GM19035 (cell line): ENCODE measurements around the gene HIVEP1.

Experiments used
- ATAC-seq: cut with Tn5 transposase; IDR thresholded peaks from one replicate; pipeline ENCODE4 v1.9.1; 2021; ENCODE audit not compliant: unreplicated experiment

Gene HIVEP1

DNA sequence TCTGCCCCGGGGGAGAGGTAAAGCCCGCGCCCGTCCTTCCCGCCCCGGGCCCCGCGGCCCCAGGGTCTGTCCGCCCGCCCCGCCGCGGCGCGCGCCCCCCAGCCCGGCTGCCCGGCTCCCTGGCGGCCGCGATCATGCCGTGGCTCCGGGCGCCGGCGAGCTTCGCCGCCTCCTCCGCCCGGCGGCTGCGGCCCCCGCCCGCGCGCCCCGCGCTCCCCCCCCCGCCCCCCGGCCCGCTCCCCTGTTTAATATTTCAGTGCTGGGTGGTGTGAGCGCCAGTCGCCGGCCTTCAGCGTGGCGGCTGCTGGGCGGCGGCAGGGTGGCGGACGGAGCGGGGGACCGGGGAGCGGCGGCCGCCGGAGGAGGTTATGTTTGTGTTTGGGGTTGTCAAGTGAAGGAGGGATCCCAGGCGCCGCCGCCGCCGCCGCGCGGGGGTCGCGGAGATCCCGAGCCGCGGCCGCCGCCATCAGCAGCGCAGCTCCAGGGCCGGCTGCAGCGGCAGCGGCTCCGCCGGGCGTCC, at the start of gene HIVEP1:
TSS of gene HIVEP1 (plus strand) at position 275 of the 520 bp plus-strand sequence. CDS start 3,317 bp downstream, outside the sequence.
- no peak for ATAC-seq

DNA sequence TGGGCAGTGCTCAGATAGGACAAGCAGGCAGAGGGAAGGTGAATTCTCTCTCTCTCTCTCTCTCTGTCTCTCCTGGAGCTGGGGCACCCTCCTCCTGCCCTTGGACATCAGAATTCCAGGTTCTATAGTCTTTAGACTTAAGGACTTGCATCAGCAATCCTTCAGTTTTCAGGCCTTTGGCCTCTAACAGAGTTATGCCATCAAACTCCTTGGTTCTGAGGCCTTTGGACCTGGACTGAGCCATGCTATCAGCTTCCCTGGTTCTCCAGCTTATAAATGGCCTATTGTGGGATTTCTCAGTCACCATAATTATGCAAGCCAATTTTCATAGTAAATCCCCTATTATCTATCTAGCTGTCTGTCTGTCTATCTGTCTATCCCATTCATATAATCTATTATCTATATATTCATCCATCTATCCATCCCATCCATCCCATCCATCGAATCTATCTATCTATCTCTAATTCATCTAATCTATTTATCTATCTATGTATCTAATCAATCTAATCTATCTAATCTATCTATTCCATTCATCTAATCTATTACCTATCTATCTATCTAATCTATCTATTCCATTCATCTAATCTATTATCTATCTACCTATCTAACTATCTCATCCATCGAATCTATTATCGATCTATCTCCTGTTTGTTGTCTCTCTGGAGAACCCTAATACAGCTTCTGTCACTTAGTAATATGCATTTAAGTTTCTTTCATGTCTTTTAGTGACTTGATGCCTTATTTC, 48.2 kb upstream of the HIVEP1 start:
- no peak for ATAC-seq

DNA sequence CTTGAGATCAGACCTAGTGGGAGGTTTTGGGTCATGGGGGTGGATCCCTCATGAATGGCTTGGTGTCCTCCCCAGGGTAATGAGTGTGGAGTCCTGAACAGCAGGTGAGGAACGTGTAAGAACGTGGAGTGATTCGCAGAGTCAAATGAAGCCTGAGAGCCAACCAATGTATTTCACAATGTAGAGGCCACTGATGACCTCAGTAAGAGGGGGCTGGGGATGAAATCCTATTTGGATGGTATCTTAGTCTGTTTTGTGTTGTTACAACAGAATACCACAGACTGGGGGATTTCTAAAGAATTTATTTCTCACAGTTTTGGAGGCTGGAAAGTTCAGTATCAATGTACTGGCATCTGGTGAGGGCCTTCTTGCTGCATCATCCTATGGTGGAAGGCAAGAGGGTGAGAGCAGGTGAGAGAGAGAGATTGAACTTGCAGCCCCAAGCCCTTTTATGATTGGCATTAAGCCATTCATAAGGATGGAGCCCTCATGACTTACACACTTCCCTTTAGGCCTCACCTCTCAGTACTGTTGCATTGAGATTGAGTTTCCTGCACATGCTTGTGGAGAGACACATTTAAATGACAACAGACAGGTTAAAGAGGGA, 47.3 kb upstream of the HIVEP1 start:
- no peak for ATAC-seq

DNA sequence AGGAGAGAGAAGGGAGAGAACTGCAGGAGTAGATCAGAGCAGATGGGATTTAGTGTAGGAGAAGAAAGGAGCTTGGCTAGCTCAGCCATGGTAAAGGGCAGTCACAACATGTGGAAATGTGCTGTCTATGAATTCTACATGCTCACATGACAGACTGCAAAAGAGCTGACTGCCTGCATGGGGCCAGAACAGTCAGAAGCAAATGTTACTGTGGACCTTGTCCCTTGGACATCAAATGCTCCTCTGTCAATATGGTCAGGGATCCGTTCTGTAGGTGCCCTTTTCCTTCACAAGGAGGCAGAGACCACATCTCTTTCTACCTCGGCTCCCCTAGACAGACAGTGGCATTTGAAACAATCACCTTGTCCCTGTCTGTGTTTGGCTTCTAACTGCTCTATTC, 46.6 kb upstream of the HIVEP1 start:
- no peak for ATAC-seq

DNA sequence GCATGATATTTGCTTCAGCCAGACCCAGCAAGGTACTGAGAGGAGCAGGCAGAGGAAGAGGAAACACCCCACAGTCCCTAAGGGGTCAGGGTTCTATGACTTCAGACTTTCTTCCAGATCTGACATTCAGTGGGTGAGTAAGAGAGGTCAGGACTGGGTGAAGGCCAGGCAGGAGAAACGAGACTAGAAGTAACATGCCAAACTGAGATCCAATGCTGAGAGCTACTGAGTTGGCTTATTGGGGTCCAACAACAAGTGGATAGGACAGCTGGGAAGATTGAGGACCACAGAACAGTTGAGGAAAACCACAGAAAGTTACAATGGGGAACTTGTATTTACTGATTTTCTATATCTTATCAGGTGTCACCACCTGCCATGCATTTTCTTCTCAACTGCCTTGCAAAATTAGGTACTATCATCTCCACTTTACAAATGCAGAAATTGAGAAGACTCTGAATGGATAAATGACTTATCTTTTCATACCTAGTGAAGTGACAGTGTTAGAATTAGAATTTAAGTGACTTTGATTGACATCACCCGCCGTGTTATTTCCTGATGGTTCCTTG, 43.8 kb upstream of the HIVEP1 start:
- ATAC-seq: no peak

DNA sequence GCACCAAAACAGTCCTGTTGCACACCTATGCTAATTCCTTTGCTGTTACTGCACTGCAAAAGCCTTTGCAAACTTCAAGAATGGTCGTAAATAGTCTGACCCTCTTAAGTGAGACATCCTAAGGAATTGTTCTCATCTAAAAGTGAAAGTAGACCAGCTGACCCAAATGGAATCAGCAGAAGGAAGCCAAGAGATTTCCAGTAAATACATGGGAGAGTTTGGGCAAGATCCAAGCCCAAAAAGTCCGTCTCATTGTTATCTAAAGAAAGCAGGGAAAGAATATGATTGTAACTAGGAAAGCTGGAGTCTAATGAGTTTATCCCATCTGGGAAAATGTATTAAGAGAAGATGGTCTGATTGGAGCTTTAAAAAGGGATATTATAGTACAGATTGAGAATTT, 43.0 kb upstream of the HIVEP1 start:
- no peak for ATAC-seq

DNA sequence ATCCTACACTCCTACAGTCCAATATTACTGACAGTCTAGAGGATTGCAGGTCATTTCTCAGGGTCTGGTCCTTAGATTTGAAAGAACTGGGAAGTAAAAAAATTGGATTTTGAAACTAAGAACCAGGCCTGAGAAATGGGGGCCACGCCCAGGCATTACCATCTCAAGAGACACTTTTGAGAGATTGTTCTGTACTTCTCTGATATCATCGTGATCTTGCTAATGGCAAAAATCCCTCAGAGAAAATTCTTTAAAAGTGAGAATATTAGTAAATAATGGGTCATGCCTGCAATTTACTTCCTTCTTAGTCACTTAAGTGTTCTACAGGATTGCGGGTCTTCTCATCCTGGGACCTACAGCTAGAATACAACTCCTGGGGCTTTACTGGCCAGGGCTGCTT, 42.0 kb upstream of the HIVEP1 start:
- ATAC-seq: no peak

DNA sequence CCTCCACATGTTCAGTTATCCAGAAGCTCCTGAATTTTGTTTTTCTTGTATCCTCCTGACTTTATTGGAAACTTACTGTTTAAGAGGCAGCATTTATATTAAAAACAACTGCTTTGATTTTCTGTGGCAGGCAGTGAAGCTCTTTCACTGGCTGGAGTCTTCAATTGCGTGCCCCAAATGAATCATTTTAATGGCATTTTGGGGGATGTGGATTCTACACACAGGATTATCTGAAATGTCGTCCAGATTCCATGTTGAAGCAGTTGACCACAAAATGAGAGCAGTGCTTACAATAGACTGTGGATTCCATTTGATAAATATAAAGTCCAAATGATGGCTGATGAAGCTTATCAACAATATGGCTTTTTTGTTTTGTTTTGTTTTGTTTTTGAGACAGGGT, 41.0 kb upstream of the HIVEP1 start:
- no peak for ATAC-seq

DNA sequence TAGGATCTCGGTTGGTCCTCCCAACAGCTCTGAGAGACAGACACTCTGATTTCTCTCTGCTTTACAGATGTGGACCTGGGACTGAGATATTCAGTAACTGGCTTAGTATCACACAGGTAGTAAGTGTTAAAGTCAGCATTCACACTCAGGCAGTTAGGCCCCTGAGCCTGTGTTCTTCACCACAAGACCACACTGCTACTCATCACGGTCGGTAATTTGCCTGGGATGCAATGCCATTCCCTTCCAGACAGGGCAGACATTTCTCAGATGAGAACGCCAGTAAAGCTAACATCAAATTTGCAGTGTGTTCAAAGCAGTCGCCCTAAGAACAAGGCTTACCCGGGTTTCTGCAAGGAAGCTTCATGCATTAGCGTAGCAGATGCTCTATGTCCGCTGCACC, 39.8 kb upstream of the HIVEP1 start:
- ATAC-seq: no peak

DNA sequence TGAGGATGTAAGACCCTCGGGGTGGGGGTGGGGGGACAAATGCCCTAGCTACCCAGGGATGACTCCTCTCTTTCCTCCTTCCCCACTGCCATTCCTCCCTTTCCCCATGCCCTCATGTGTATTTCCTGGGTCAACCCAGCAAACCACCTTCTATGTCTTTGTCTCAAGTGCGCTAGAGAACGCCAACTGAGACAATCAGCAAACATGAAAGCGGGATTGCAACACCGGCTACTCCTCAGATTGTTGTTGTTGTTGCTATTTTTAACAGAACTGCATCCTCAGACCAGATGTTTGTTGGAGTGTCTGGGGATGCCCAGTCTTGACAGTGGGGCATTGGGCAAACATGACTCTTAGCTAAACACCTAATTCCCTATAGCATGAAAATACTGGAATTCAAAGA, 39.3 kb upstream of the HIVEP1 start:
- no peak for ATAC-seq

DNA sequence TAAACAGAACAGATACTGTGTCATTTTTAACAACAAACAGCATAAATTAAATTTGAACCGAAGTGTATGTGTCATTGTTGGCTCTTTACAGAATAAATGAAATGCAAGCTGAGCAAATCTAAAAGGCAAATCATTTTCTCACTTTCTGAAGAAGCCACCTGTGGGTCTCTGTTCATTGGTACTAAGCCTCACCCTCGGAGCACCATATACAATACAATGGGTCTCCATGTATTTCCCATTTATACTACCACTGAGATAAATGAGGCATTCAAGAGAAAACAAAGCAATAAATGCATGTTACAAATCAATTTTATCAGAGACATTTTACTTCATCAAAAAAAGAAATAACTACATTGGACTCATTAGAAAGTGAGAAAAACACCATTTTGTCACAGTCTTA, 38.9 kb upstream of the HIVEP1 start:
- ATAC-seq: no peak

DNA sequence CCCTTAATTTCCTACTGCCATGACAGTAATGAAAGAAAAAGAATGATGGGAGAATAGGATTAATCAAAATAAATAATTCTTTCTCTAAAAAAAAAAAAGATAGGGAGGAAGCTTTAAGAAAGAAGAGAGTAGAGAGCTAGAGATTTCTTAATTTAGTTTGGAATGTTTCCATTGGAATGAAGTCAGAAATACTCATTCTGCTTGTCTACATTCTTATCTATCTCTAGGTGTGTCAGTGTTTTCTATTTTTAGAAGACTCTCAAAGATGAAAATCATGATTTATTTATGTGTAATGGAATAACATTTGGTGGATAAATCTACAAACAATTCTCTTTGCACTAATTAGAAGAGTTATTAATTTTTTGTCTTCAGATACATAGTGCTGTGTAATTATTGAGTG, 38.0 kb upstream of the HIVEP1 start:
- no peak for ATAC-seq

DNA sequence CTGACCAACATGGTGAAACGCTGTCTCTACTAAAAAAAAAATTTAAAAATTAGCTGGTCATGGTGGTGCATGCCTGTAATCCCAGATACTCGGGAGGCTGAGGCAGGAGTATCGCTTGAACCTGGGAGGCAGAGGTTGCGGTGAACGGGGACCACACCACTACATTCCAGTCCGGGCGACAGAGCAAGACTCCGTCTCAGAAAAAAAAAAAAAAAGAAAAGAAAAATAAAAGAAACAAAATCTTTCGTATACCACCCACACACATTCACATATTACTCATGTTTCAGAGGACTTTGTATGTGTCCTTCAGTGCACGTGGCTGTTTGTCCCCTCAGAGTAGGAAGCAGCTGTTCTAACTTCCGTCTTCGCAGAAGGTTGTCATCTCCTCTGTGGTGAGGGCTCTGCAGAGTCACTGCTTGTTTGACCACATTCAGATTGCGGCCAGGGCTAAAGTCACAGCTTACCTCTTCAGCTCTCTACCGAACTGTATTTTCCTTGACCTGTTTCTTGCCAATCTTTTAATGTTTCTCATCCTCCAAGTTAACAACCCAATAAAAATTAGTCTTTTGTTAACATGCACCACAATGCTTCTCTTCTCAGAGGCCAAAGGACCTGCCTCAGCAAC, 36.6 kb upstream of the HIVEP1 start:
- peak; percentile 93 for ATAC-seq

DNA sequence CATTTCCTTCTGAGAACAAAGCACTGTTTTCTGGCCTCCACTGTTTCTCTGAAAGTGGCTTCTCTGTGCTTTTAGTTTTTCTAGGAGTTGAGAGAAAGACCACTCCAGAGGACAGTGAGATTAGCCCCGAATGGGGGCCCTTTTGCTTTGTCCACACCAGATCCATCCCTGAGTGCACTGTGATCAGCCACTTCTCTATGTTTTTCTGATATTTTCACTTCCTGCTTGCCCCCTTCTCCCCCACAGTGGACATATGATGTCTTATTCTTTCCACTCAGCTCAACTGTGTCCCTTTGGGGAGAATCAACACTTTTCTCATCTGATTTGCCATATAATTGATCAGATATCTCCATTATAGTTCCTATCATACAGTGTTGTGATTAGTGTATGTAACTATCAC, 35.6 kb upstream of the HIVEP1 start:
- ATAC-seq: no peak

DNA sequence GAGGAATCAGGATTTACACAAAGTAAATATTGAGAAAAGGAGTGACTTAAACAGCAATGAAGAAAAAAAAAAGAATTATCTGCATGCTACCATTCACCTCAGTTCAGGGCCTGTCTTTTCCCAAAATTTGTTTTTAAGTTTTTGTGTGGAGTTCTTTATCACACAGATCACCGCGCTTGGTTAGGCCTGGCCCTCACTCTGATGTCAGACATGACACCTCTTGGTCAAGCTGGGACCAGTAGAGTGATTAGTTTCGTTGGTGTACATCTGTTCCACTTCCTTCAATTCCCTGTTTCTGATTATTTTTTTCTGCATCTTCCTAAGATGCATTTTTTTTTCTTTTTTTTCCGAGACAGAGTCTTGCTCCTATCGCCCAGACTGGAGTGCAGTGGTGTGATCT, 34.9 kb upstream of the HIVEP1 start:
- ATAC-seq: no peak

DNA sequence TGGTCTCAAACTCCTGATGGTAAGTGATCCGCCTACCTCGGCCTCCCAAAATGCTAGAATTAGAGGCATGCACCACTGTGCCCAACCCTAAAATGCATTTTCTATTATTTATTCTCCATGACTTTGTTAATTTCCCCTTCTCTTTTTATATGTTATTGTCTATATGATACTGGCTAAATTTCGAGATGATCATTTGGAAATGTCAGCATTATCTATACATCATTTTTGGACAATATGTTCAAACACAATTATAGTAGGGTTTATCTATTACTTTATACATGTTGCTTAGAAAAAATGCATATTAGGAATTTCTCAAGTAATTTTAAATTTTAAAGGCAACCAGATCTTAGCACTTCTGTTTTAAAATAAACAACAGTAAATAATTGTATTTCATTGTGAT, 34.4 kb upstream of the HIVEP1 start:
- ATAC-seq: no peak

DNA sequence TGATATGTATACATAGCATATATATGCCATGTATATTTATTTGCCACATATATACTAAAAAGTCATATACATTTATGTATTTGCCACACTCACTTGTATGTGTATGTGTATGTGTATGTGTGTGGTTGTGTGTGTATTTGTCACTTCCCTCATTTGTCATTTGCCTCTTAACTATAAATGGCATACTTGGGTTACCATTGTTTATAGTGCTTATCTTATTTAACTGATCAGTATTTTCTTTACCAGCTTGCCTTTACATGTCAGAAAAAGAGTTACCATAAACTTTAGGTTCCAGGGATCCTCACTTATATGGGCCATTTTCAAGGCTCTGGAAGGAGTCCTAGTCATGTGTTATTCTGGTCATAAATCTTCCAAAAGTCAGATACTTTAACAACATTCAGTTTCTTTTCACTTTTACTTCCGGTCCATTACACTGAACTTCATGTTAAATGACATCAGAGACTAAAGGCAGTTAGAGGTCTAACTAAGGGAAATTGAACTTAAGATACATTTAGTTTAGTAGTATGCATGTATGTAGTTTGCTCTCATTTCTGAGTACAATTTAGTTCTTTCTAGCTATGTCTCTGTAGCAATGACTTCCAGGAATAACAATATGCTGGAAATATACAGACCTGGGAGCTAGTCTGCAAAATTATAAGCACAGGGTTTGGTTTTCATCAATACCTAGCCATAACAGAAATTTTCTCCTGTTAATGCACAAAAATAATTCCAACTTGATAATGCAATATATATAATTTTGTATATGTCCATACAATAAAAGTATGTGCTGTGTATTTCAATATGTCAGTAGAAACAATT, 33.7 kb upstream of the HIVEP1 start:
- peak; percentile 52 for ATAC-seq

DNA sequence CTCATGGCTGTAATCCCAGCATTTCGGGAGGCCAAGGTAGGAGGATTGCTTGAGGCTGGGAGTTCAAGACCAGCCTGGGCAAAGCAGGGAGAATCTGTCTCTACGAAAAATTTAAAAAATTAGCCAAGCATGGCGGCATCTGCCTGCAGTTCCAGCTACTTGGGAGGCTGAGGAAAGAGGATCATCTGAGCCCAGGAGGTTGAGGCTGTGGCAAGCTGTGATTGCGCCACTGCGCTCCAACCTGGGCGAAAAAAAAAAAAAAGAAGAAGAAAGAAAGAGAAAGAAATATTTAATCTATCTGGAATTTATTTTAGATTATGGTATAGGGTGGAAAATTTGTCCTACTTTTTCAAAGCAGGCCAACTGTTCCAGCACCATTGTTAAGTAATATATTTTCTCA, 32.2 kb upstream of the HIVEP1 start:
- no peak for ATAC-seq

DNA sequence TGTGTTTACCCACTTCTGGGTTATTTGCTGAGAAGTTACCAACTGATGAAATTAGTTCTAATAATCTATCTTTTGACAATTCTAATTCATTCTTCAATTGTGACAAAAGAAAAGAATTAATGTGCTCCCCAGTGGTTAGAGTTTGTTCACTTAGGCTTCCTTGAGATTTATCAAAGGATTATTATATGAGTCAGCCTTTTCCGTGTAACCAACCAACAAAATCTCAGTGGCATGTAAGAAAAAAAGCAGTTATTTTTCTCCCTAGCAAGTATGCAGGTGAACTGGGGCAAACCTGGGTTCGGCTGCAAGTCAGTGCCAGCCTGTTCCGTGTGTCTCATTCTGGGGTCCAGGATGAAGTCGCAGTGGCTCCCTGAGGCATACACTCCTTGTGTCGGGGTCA, 28.8 kb upstream of the HIVEP1 start:
- ATAC-seq: no peak

DNA sequence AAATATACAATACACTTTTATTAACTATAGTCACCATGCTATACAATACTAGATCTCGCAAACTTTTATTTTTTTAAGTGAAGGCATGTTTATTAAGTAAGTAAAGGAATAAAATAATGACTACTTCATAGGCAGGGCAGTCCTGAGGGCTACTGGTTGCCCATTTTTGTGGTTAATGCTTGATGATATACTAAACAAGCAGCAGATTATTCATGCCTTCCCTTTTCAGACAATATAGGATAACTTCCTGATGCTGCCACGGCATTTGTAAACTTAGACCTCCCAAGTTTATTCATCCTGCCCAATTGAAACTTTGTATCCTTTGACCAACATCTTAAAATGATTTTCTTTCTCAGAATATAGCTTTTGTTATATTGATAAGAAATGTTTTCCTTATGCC, 24.7 kb upstream of the HIVEP1 start:
- ATAC-seq: no peak

DNA sequence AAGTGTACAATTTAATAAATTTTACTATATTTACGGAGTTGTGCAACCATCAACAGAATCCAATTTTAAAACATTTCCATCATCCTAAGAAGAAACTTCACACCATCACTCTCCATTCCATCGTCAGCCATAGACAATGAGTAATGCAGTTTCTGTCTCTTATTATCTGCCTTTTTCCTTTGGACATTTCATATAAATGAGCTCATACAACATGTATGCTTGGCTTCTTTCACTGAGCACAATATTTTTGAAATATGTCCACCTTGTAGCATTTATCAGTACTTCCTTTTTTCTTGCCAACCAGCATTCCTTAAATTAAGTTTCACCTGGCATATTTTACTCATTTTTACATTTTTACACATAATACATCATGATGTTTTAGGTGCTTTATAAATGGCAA, 22.7 kb upstream of the HIVEP1 start:
- no peak for ATAC-seq
